ENCODE measurements around the gene ETS2. TPM values are rescaled to one million over a fixed set of nuclear protein-coding genes. Genes with fewer than 3 reads are reported as not detected.

Gene ETS2
- total and polyA plus RNA-seq, 2 of the 8 experiments (the other 6 are each of a cell fraction or from before 2014, with no cell fraction given), result 11.0 to 45.1 TPM

- Histone ChIP-seq H4K20me1 (replicated peaks in 1 of 2; ENCODE audit: control insufficient read depth in 1 of 2, insufficient read depth in 2 of 2, low read length in 2 of 2) (peaks cover 0 to 13% of the 10 kb centered on the region in 2 experiments), H2BK5ac (ENCODE audit: low read depth, low read length) (no peak overlapping the region), H3K79me2 (ENCODE audit: control insufficient read depth in 1 of 2, insufficient read depth in 2 of 2, low read length in 2 of 2) (no peaks in the 10 kb centered on the region), H2BK20ac (ENCODE audit: low read length) (no peak overlapping the region), H3K9ac (replicated peaks in 1 of 4; ENCODE audit: extremely low read depth in 1 of 4, low read depth in 3 of 4, low read length in 3 of 4) (no peak overlapping the region), H3K4ac (replicated peaks; ENCODE audit: insufficient read length, low read depth, low read length) (no peak overlapping the region), H2AFZ (ENCODE audit: low read length) (no peak overlapping the region), H3K9me3 (ENCODE audit: insufficient read depth in 2 of 2, low read depth in 1 of 2, low read length in 1 of 2) (no peaks in the 10 kb centered on the region), H3K56ac (replicated peaks; ENCODE audit: insufficient read length, low read depth, low read length) (no peak overlapping the region), H2AK5ac (ENCODE audit: low read depth, low read length) (no peak overlapping the region), H2BK15ac (ENCODE audit: low read length) (no peak overlapping the region), H3K14ac (ENCODE audit: insufficient read length) (no peak overlapping the region), H3K36me3 (ENCODE audit: control insufficient read depth in 2 of 4, insufficient read depth in 4 of 4, low read length in 3 of 4) (peaks cover 24 to 51% (median 48%) of the 10 kb centered on the region in 4 experiments), H2BK120ac (replicated peaks; ENCODE audit: low read depth, low read length) (no peak overlapping the region), H3K18ac (ENCODE audit: extremely low read depth, low read length) (no peak overlapping the region), H3K27me3 (replicated peaks in 1 of 4; ENCODE audit: control insufficient read depth in 3 of 4, extremely low read depth in 1 of 4, insufficient read depth in 3 of 4, low read length in 3 of 4) (no peaks in the 10 kb centered on the region), H4K5ac (ENCODE audit: insufficient read length, low read depth, low read length) (no peak overlapping the region), H3K4me3 (ENCODE audit: extremely low read depth in 1 of 4, insufficient read depth in 2 of 4, low read depth in 3 of 4, low read length in 4 of 4) (no peak overlapping the region), H2BK12ac (ENCODE audit: low read depth, low read length) (no peak overlapping the region), H3K79me1 (ENCODE audit: low read depth, low read length) (no peaks in the 10 kb centered on the region), H3K23me2 (ENCODE audit: low read depth, low read length) (no peaks in the 10 kb centered on the region), H4K8ac (ENCODE audit: extremely low read depth, insufficient read depth, low read length) (no peak overlapping the region), H3K27ac (ENCODE audit: low read depth, low read length) (no peak overlapping the region), H3K4me2 (ENCODE audit: insufficient read depth in 1 of 2, low read depth in 2 of 2, low read length in 2 of 2) (no peak overlapping the region), H4K91ac (replicated peaks; ENCODE audit: insufficient read length, low read length) (no peak overlapping the region), H3K23ac (ENCODE audit: insufficient read length) (no peak overlapping the region), H3K4me1 (replicated peaks in 1 of 4; ENCODE audit: control insufficient read depth in 3 of 4, insufficient read depth in 4 of 4, low read length in 3 of 4) (no peaks in the 10 kb centered on the region)
- FAIRE-seq (no peak), DNase-seq (ENCODE audit: low read depth in 1 of 2, low spot score in 2 of 2) (no peak)
- POLR2A ChIA-PET (ENCODE audit: partially characterized antibody), result no interaction called here
- CTCF ChIA-PET (ENCODE audit: partially characterized antibody), result interaction anchor here (1.6 kb wide), 1 partner anchor 263 kb away, joined by 4 read pairs; no protein-coding TSS in a partner anchor
- TF ChIP-seq YY1 (IDR thresholded peaks at IDR 0.05; ENCODE audit: low read depth, low read length), result no peak
- no peak for TF ChIP-seq CBX8 (IDR thresholded peaks at IDR 0.05; ENCODE audit: borderline replicate concordance, low read depth, low read length)
- no peak for TF ChIP-seq EGR1 (IDR thresholded peaks at IDR 0.05; ENCODE audit: borderline replicate concordance, low read depth, low read length)
- WGBS, 2 experiments (ENCODE audit: extremely low coverage in 1 of 2, insufficient coverage in 1 of 2, insufficient read length in 1 of 2, insufficient replicate concordance in 2 of 2, low coverage in 1 of 2, low lambda C conversion rate in 2 of 2, missing lambda C conversion rate in 1 of 2), result 86% methylated on average over 3 of the region's 3 CpGs; no CpG with 5 or more reads in 1 of the 2 experiments
Observed at GRCh38 chr21:38823737-38824123, 18.0 kb downstream of the ETS2 start.
